NCI-H2081 (cell line): Measurements from ENCODE around the gene HMGXB4.
A peak's percentile ranks its signal among the peaks of the same experiment; 100 is the strongest.

ENCODE experiments used
- DNase-seq, 2 experiments: peaks; one replicate each; lab custom pipeline; 2025; lab: John Stamatoyannopoulos, UW

The HMGXB4 gene

DNA sequence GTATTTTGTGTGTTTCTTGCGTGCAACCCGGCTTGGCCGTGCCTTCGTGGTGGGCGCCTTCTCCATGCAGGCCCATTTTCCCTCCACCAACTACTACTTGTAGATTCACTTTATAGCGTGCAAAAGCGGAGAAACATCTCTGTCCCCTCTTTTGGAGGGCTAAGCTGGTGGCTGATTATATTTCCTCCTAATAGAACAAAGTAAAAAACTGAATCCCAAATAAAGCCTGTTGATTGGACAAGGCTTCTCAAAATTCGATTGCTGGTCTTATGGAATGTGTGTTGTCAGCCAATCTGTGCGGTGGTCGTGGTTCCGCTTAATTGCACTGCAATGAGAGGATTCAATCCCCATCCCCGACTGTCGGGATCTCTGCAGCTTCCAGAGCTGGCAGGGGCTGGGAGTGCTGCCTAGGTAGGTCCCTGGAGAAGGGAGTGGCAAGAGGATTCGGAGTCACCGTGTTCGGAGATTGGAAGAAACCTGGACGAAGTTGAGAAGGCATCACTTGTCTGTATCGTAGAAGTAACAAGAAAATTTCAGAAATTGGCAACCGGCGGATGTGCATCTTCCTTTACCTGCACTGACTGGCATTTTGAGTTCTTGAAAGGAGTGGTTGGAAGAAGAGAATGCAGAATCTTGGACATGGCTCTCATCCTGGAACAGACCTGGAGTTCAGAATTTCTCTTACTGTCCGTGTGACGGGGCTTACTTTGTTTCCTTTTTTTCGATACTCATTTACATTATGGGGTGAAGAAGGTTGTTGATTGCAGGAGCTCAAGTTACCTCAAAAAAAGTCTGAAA, 1.1 kb downstream of the HMGXB4 start:
- DNase-seq: no peak

DNA sequence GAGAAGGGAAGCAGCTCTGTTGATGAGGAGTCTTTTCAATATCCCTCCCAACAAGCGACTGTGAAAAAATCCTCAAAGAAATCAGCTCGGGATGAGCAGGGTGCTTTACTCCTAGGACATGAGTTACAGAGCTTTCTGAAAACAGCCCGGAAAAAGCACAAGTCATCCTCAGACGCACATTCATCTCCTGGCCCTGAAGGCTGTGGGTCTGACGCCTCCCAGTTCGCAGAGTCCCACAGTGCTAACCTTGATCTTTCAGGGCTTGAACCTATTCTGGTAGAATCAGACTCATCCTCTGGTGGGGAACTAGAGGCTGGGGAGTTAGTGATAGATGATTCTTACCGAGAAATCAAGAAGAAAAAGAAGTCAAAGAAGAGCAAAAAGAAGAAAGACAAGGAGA, 7.7 kb downstream of the HMGXB4 start:
- no peak for DNase-seq

GRCh38 chr22:35266277-35266676, 9.0 kb downstream of the HMGXB4 start:
- DNase-seq: no peak

- DNase-seq: no peak
Observed at GRCh38 chr22:35269630-35270029, 12.3 kb downstream of the HMGXB4 start.

- no peak for DNase-seq
Observed at GRCh38 chr22:35274154-35274871, 17.0 kb downstream of the HMGXB4 start.

GRCh38 chr22:35275580-35275979, 18.3 kb downstream of the HMGXB4 start:
- DNase-seq: no peak

DNA sequence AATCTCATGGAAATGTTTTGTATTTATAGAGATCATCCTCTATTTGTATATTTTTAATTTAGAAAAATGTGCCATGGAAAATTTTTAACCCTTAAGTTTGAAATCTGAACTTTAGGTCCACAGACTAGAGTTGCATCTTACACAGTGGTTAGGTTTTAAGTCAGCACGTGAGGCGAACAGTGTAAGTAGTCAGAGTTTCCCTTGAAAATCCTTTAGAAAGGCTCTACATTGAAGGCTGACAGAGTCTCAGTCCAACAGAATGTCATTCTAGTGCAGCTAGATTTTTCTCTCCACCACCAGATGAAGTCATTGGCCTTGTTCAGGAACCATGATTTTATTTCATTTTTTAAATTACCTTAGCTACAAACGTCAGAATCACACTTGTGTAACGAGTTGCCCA, 18.7 kb downstream of the HMGXB4 start:
- no peak for DNase-seq

GRCh38 chr22:35288116-35288515, 30.8 kb downstream of the HMGXB4 start:
- DNase-seq: no peak

- no peak for DNase-seq
Observed at GRCh38 chr22:35292786-35293185, 35.5 kb downstream of the HMGXB4 start.

- no peak for DNase-seq
Observed at GRCh38 chr22:35296051-35296450, 38.8 kb downstream of the HMGXB4 start.

DNA sequence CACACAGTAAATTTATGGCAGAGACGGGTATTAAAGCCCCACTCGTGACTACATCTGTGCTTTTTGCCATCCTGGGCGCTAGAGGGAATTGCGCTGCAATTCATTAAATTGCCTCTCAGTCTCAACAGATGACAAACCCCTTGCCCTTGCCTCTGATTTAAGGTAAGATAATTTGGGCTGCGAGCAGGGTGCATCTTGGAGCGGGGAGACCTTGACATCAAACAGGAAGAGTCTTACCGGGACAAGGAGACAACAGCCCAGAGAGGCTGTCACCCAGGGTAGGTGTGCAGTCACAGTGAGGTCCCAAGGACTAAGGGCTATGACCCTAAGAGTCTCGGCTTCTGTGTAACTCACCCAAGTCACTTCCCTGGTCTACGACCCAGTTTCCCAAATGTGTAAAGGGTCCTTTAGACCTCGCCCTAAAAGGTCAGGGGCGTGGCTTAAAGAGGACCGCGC, 42.0 kb downstream of the HMGXB4 start:
- peak in 1 of 2 experiments; percentile 14 for DNase-seq

DNA sequence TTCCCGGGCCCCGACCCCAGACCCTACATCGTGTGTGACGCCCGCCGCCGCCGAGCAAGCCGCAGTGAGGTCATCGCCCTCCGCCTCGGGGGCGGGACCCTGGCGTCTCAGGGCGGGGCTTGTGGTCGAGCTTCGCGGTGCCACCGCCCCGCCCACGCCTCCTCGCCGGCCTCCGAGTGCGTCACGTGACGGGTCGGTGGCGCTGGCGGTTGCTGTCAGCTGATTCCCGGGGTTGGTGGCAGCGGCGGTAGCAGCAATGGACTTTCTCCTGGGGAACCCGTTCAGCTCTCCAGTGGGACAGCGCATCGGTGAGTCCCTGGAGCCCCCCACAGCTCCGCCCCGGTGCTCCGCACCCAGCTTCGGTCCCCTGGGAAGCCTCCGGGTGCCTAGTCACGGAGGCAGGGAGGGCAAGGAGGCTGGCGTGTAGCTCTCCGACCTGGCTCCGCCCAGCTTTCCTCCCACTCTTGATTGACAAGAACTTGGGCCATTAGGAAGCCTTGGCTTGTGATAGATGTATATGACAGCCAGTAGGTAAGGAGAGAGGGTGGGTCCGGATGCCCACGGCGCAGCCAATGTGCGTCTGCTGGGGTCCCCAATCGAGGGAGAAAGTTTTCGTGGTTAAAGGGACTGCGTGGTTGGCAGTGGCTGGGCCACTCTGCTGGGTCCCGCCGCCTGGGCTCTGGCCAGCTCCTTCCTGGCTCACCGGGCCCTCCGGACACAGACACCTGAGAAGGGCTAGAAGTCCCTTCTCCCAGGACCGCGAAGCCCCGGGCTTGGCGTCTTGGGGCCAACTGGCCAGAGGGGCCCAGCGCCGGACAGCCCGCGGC, 42.6 kb downstream of the HMGXB4 start, which contains the start of gene TOM1:
Gene TOM1, plus strand, starts transcription at position 222 of the 827 bp plus-strand sequence. Its CDS starts 35 bp downstream, at position 257.
- peak; percentile 87 to 94 for DNase-seq

DNA sequence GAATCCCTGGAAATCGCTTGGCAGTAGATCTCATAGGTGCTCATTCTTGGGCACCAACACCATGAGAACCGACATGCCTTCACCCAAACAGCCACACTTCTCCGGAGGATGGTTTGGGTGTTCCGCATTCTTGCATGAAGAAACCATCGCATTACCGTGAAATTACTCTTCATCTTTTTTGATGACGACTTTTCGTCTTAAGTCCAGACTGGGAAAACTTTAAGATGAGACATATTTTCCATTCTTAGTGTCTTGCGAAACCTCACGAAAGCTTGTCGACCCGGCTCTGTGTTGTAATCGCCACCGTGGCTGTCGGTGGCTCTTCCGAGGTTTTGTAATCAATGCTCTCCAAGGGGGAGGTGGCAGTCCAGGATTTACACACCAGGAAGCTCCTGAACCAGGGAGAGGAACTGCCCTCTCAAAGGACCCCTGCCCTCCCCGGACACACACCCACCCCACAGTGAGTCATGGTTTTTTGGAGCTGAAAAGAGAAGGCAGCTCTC, 44.1 kb downstream of the HMGXB4 start:
- no peak for DNase-seq

DNA sequence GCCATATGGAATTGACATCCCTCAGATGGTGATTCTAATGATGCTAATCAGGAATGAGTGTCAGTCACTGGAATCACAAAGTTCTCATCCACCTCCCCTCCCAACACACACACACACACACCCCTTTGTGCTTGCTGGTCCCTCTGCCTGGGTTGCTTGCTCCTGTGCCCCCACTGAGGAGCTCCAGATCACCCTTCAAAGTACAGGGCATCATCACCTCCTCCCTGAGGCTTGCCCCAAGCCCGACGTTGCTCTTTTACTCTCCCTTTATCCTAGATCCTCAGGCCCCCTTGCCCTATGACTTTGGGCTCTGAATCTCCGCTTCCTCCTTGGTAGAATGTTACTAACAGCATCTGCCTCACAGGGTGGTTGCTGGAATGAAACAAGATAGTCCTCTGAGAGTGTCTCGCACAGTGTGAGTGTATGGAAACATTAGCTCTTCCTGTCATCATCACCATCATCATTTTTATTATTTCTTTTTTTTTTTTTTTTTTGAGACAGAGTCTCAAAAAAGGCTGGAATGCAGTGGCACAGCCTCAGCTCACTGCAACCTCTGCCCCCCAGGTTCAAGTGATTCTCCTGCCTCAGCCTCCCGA, 45.8 kb downstream of the HMGXB4 start:
- no peak for DNase-seq

- DNase-seq: no peak
Observed at GRCh38 chr22:35305525-35306070, 48.3 kb downstream of the HMGXB4 start.

- no peak for DNase-seq
Observed at GRCh38 chr22:35306350-35306967, 49.2 kb downstream of the HMGXB4 start.

DNA sequence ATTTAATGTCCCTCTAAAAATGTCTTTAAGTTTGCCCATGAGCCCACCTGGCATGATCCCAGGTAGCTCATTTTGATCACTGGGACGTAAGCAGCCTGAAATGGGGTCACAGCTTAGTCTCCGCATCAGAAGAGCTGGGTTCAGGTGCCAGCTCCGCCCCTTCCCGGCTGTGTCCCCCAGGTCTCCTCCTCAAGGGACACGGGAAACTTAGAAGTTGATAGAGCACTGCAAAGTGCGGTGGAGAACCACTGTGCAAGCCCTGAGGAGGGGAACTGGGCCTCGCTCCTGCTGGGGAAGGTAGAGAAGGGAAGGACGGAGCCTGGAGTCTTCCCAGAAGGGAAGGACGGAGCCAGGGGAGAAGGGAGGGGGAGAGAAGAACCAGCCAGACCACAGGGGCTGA, 50.1 kb downstream of the HMGXB4 start:
- no peak for DNase-seq

DNA sequence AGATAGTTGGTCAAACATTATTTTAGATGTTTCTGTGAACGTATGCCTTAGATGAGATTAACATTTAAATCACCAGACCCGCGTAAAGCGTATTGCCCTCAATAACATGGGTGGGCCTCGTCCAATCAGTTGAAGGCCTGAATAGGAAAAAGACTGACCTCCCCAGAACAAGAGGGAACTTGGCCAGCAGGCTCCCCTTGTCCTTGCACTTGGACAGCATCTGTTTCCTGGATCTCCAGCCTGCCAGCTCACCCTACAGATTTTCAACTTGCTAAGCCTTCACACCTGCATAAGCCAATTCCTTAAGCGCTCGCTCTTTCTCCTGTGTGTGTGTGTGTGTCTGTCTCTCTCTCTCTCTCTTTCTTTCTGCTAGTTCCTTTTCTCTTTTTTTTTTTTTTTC, 50.6 kb downstream of the HMGXB4 start:
- DNase-seq: no peak

DNA sequence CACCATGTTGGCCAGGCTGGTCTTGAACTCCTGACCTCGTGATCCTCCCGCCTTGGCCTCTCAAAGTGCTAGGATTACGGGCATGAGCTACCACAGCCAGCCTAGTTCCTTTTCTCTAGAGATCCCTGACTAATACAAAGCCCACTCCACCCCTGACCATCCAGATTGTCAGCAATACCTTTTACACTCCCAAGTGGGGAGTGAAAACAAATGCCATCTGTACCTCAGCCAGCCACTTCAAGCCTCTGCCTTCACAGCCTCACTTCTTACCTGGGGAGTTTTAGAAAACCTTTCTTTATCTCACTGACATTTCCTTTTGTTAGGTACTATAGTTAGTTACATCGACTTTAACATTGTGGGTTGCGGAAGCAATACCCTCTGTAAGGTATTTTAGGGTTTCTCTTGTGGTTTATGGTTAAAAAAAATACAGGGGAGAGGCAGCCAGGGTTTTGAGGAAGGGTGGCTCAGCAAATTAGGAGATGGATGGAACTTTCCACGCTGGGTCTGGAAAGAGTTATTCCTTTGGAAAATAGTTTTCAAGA, 51.3 kb downstream of the HMGXB4 start:
- no peak for DNase-seq
